ENCODE data around the gene PIK3R1. TPM values are rescaled to one million over a fixed set of nuclear protein-coding genes. Genes with fewer than 3 reads are reported as not detected.

PIK3R1 gene
- total RNA-seq, 1 experiment from 2014 or later = 15.0 TPM

DNA sequence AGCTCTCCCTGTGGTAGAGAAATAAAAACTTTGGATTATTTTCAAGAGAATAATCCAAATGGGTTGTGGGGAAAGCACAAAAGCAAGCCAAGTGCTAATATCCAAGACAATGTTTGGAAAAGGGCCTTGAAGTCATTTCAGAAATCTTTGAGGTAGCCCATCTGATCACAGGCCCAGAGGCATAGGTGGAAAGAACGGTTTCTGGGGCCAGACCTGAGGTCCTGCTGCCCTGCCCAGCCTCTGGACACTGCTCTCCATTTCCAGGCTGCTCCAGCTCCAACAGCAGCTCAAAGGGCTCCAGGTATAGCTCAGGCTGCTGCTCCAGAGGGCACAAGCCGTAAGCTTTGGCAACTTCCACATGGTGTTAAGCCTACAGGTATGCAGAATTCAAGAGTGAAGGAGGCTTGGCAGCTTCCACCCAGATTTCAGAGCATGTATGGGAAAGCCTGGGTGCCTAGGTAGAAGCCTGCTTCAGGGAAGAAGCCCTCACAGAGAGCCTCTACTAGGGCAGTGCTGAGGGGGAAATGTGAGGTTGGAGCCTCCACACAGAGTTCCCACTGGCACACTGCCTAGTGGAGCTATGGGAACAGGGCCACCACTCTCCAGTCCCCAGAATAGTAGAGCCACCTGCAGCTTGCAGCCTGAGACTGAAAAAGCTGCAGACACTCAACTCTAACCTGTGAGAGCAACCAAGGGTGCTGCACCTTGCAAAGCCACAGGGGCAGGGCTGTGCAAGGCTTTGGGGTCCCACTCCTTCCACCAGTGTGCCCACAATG lies 133.1 kb downstream of the PIK3R1 start:
- no peak for DNase-seq
- no peaks in the 10 kb centered on the region for H3K27me3 ChIP-seq (ENCODE audit: control insufficient read depth, insufficient read depth, low read length)
- H3K36me3 ChIP-seq (replicated peaks; ENCODE audit: control insufficient read depth, insufficient read depth, low read length) = no peaks in the 10 kb centered on the region
- H3K4me3 ChIP-seq (ENCODE audit: insufficient read depth, low read depth, low read length) = no peak overlapping the region

DNA sequence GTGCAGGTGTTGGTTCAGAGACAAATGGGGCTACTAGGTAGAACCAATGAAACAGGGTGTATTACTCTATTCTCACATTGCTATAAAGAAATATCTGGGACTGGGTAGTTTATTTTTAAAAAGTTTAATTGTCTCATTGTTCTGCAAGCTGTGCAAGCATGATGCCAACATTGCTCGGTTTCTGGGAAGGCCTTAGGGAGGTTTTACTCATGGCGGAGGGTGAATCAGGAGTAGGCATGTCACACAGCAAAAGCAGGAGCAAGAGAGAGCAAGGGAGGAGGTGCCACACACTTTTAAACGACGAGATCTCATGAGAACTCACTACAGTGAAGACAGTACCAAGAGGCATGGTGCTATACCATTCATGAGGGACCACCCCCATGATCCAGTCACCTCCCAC lies 134.6 kb downstream of the PIK3R1 start:
- DNase-seq = no peak
- Histone ChIP-seq H3K36me3 (replicated peaks; ENCODE audit: control insufficient read depth, insufficient read depth, low read length) (no peaks in the 10 kb centered on the region), H3K27me3 (ENCODE audit: control insufficient read depth, insufficient read depth, low read length) (no peaks in the 10 kb centered on the region), H3K4me3 (ENCODE audit: insufficient read depth, low read depth, low read length) (no peak overlapping the region)

All from H7 (cell line).